Epithelial cell of esophagus (primary cell): ENCODE data around the gene CSKMT.
A peak's percentile ranks its signal among the peaks of the same experiment; 100 is the strongest.
"Not testable (repeated sequence)": the region's sequence is repeated elsewhere in the genome, so short reads cannot be mapped to it uniquely, and the experiment has no call there.

ENCODE experiments used
- DNase-seq: peaks from one replicate; pipeline ENCODE4 v3.0.0; 2010; ENCODE audit warnings: low read depth
- H3K4me3 ChIP-seq: 2 replicates; pipeline ENCODE4 v1.5.1; 2011; ENCODE audit warnings: mild to moderate bottlenecking, low read length, control low read depth
- CTCF ChIP-seq: IDR thresholded peaks from 2 replicates; pipeline ENCODE4 v1.5.1; 2011; ENCODE audit warnings: low read depth, mild to moderate bottlenecking, low read length, control low read depth, inconsistent platforms; ENCODE audit not compliant: insufficient read depth; ENCODE audit errors: missing control alignments

Gene CSKMT

GRCh38 chr11:62647609-62648005 lies 17.5 kb upstream of the CSKMT start:
- DNase-seq, result no peak

GRCh38 chr11:62648185-62648966 lies 16.7 kb upstream of the CSKMT start:
- no peak overlapping the region for H3K4me3 ChIP-seq
- DNase-seq, result no peak
- no peak for TF ChIP-seq CTCF

More at GRCh38 chr11:62647609-62648005, 17.5 kb upstream of the CSKMT start:
- no peak overlapping the region for H3K4me3 ChIP-seq
- TF ChIP-seq CTCF, result no peak

GRCh38 chr11:62648967-62649364 lies 16.1 kb upstream of the CSKMT start:
- no peak for TF ChIP-seq CTCF
- no peak overlapping the region for H3K4me3 ChIP-seq
- DNase-seq, result no peak

- no peak for DNase-seq
- no peak for TF ChIP-seq CTCF
Observed at GRCh38 chr11:62649486-62649885, 15.6 kb upstream of the CSKMT start.

GRCh38 chr11:62650283-62650682 lies 14.8 kb upstream of the CSKMT start:
- DNase-seq, H3K4me3 ChIP-seq: not testable (repeated sequence)

More at GRCh38 chr11:62649486-62649885, 15.6 kb upstream of the CSKMT start:
- no peak overlapping the region for H3K4me3 ChIP-seq

- peak overlapping the region; percentile 96 for H3K4me3 ChIP-seq
- no peak for DNase-seq
- no peak for TF ChIP-seq CTCF
Observed at GRCh38 chr11:62652161-62653006, 12.7 kb upstream of the CSKMT start.

GRCh38 chr11:62654297-62654696 lies 10.8 kb upstream of the CSKMT start:
- H3K4me3 ChIP-seq, result no peak overlapping the region
- no peak for DNase-seq

More at GRCh38 chr11:62654297-62654696, 10.8 kb upstream of the CSKMT start:
- TF ChIP-seq CTCF, result no peak
